Measurements from ENCODE around the gene HECTD2. TPM values are rescaled to one million over a fixed set of nuclear protein-coding genes. Genes with fewer than 3 reads are reported as not detected.

HECTD2 gene
- total RNA-seq, 2 experiments from 2014 or later = 0.16 to 0.78 TPM

DNA sequence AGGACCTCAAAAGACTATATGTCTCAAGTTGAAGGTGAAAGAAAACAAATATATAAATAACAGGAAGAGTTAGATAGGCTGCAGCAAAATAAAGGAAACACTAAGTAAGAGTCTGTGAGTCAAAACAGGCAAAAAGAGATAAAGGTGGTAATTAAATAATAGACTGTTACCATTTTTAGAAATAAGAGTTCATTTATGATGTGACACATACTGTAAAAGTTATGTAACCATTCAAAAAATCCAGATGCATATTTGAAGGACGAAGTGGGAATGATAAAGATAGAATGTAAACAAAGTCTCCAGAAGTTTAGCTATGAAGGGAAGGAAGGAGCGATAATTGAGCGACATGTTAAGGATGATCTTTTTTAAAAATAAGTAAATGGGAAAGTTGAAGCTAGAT is 50.5 kb downstream of the HECTD2 start:
- H3K9me2 ChIP-seq (ENCODE audit: insufficient read depth, low read length) = no peaks in the 10 kb centered on the region
- ChIA-PET CTCF (ENCODE audit: unreplicated experiment) (no interaction called here), POLR2A (no interaction called here)
- no peak overlapping the region for H3K27ac ChIP-seq (ENCODE audit: low read depth, low read length, poor library complexity, severe bottlenecking)
- no peaks in the 10 kb centered on the region for H3K4me1 ChIP-seq (ENCODE audit: insufficient read depth, low read length, poor library complexity, severe bottlenecking)
- H4K20me1 ChIP-seq (ENCODE audit: insufficient read depth, low read length) = no peaks in the 10 kb centered on the region
- BruUV-seq (replicated peaks) = no TSS peak
- H3K4me3 ChIP-seq (ENCODE audit: low read depth, low read length, poor library complexity, severe bottlenecking) = no peak overlapping the region
- H3K9me3 ChIP-seq (ENCODE audit: low read length) = no peaks in the 10 kb centered on the region
- no peaks in the 10 kb centered on the region for H3K36me3 ChIP-seq (ENCODE audit: insufficient read depth, low read length)
- no peak overlapping the region for H2AFZ ChIP-seq (ENCODE audit: low read length)
- TF ChIP-seq EZH2phosphoT487 (IDR thresholded peaks at IDR 0.05; ENCODE audit: borderline replicate concordance, low read depth, low read length) = no peak
- TF ChIP-seq, protein P1, sequence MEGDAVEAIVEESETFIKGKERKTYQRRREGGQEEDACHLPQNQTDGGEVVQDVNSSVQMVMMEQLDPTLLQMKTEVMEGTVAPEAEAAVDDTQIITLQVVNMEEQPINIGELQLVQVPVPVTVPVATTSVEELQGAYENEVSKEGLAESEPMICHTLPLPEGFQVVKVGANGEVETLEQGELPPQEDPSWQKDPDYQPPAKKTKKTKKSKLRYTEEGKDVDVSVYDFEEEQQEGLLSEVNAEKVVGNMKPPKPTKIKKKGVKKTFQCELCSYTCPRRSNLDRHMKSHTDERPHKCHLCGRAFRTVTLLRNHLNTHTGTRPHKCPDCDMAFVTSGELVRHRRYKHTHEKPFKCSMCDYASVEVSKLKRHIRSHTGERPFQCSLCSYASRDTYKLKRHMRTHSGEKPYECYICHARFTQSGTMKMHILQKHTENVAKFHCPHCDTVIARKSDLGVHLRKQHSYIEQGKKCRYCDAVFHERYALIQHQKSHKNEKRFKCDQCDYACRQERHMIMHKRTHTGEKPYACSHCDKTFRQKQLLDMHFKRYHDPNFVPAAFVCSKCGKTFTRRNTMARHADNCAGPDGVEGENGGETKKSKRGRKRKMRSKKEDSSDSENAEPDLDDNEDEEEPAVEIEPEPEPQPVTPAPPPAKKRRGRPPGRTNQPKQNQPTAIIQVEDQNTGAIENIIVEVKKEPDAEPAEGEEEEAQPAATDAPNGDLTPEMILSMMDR (conservative IDR thresholded peaks at IDR 0.05; ENCODE audit: low read length) = no peak
- no peaks in the 10 kb centered on the region for H3K79me2 ChIP-seq (ENCODE audit: insufficient read depth, low read depth, low read length)
- intact Hi-C loops (cut with micrococcal nuclease; ENCODE audit: unreplicated experiment) = no loop called here
- no peak for DNase-seq (ENCODE audit: low spot score)
- H3K4me2 ChIP-seq (ENCODE audit: low read length) = no peak overlapping the region

DNA sequence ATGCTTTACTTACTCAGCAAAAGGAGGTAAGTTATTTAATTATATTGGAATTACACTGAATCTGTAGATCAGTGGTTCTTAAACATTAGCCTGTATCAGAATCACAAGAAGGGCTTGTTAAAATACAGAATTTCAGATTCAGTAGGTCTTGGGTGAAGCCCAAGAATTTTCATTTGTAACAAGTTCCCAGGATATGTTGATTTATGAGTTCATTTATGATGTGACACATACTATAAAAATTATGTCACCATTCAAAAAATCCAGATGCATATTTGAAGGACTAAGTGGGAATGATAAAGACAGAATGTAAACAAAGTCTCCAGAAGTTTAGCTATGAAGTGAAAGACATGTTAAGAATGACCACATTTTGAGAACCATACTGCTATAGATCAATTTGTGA is 52.3 kb downstream of the HECTD2 start:
- H3K79me2 ChIP-seq (ENCODE audit: insufficient read depth, low read depth, low read length) = no peaks in the 10 kb centered on the region
- CTCF ChIA-PET (ENCODE audit: unreplicated experiment) = no interaction called here
- no peaks in the 10 kb centered on the region for H3K36me3 ChIP-seq (ENCODE audit: insufficient read depth, low read length)
- no peaks in the 10 kb centered on the region for H4K20me1 ChIP-seq (ENCODE audit: insufficient read depth, low read length)
- H3K4me3 ChIP-seq (ENCODE audit: low read depth, low read length, poor library complexity, severe bottlenecking) = no peak overlapping the region
- DNase-seq (ENCODE audit: low spot score) = no peak
- H3K9me2 ChIP-seq (ENCODE audit: insufficient read depth, low read length) = no peaks in the 10 kb centered on the region
- no TSS peak for BruUV-seq (replicated peaks)
- TF ChIP-seq, protein P1 (conservative IDR thresholded peaks at IDR 0.05; ENCODE audit: low read length) = no peak
- TF ChIP-seq EZH2phosphoT487 (IDR thresholded peaks at IDR 0.05; ENCODE audit: borderline replicate concordance, low read depth, low read length) = no peak
- POLR2A ChIA-PET = interaction anchor here (1.0 kb wide), 1 partner anchor 13 kb away, joined by 3 read pairs; no protein-coding TSS in a partner anchor
- H3K4me2 ChIP-seq (ENCODE audit: low read length) = no peak overlapping the region
- no peak overlapping the region for H3K27ac ChIP-seq (ENCODE audit: low read depth, low read length, poor library complexity, severe bottlenecking)
- H2AFZ ChIP-seq (ENCODE audit: low read length) = no peak overlapping the region
- intact Hi-C loops (cut with micrococcal nuclease; ENCODE audit: unreplicated experiment) = no loop called here
- H3K9me3 ChIP-seq (ENCODE audit: low read length) = no peaks in the 10 kb centered on the region
- no peaks in the 10 kb centered on the region for H3K4me1 ChIP-seq (ENCODE audit: insufficient read depth, low read length, poor library complexity, severe bottlenecking)

DNA sequence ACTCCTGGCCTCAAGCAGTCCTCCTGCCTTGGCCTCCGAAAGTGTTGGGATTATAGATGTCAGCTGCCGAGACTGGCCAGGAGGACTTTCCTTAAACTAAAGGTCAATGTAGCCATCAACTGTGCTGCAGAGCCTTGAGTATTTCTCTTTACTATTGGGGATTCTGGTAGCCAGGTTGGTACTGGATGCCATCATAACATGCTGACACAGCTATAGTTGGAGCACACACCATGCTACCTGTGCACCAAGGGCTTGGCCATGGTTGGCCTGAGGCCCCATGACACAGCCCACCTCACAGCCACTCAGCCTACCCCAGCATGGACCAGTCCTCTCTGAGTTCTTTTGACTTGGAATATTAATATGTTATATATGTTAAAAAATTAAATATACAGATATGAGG is 54.4 kb downstream of the HECTD2 start:
- CTCF ChIA-PET (ENCODE audit: unreplicated experiment) = no interaction called here
- H3K4me3 ChIP-seq (ENCODE audit: low read depth, low read length, poor library complexity, severe bottlenecking) = no peak overlapping the region
- no peak for DNase-seq (ENCODE audit: low spot score)
- no peak overlapping the region for H3K4me2 ChIP-seq (ENCODE audit: low read length)
- TF ChIP-seq, protein P1 (conservative IDR thresholded peaks at IDR 0.05; ENCODE audit: low read length) = no peak
- TF ChIP-seq EZH2phosphoT487 (IDR thresholded peaks at IDR 0.05; ENCODE audit: borderline replicate concordance, low read depth, low read length) = no peak
- no peaks in the 10 kb centered on the region for H3K4me1 ChIP-seq (ENCODE audit: insufficient read depth, low read length, poor library complexity, severe bottlenecking)
- no peak overlapping the region for H3K27ac ChIP-seq (ENCODE audit: low read depth, low read length, poor library complexity, severe bottlenecking)
- no TSS peak for BruUV-seq (replicated peaks)
- POLR2A ChIA-PET = no interaction called here
- no peaks in the 10 kb centered on the region for H3K79me2 ChIP-seq (ENCODE audit: insufficient read depth, low read depth, low read length)
- intact Hi-C loops (cut with micrococcal nuclease; ENCODE audit: unreplicated experiment) = no loop called here
- H4K20me1 ChIP-seq (ENCODE audit: insufficient read depth, low read length) = no peaks in the 10 kb centered on the region
- no peaks in the 10 kb centered on the region for H3K9me2 ChIP-seq (ENCODE audit: insufficient read depth, low read length)
- H3K36me3 ChIP-seq (ENCODE audit: insufficient read depth, low read length) = no peaks in the 10 kb centered on the region
- no peaks in the 10 kb centered on the region for H3K9me3 ChIP-seq (ENCODE audit: low read length)
- no peak overlapping the region for H2AFZ ChIP-seq (ENCODE audit: low read length)
